ENCODE results near the gene HECTD3.

- TF ChIP-seq CTCF (IDR thresholded peaks at IDR 0.05; ENCODE audit: insufficient read depth, low read length) (peak; percentile 89), REST (IDR thresholded peaks at IDR 0.05; ENCODE audit: insufficient replicate concordance, low read depth) (no peak), SPI1 (IDR thresholded peaks at IDR 0.05; ENCODE audit: borderline replicate concordance, low read depth) (no peak), POLR2AphosphoS5 (IDR thresholded peaks at IDR 0.05; ENCODE audit: low read depth) (no peak)
Measured at GRCh38 chr1:45014321-45015028, 3.4 kb upstream of the HECTD3 start.
